ENCODE measurements around the gene IGSF8. TPM values are rescaled to one million over a fixed set of nuclear protein-coding genes. Genes with fewer than 3 reads are reported as not detected.

IGSF8 gene
- total and polyA plus RNA-seq, 7 donors, result 4.8 to 34.9 (median 11.3) TPM

GRCh38 chr1:160103658-160104408 lies 5.4 kb upstream of the IGSF8 start:
- H3K27me3 ChIP-seq, result no peaks in the 10 kb centered on the region
- H3K9me3 ChIP-seq, result no peaks in the 10 kb centered on the region
- no peak overlapping the region for H3K4me3 ChIP-seq
- 76 to 79% methylated on average over 6 of the region's 6 CpGs for WGBS, 2 donors
- peaks cover 0 to 48% (median 42%) of the 10 kb centered on the region in 4 donors for H3K4me1 ChIP-seq
- intact Hi-C loops (cut with DNase I), result loop anchor here (5.0 to 10.0 kb wide), 2 partner anchors 271 to 293 kb away; no protein-coding TSS in a partner anchor
- H3K27ac ChIP-seq, result peak overlapping the region; percentile 63 to 98 (median 92)
- no peak for DNase-seq
- no peaks in the 10 kb centered on the region for H3K36me3 ChIP-seq
- TF ChIP-seq CTCF (IDR thresholded peaks at IDR 0.05), result no peak
- TF ChIP-seq POLR2A (IDR thresholded peaks at IDR 0.05), result no peak
- TF ChIP-seq EP300 (IDR thresholded peaks at IDR 0.05), result no peak
- TF ChIP-seq POLR2AphosphoS5 (IDR thresholded peaks at IDR 0.05), result no peak

GRCh38 chr1:160101717-160102522 lies 3.5 kb upstream of the IGSF8 start:
- intact Hi-C loops (cut with DNase I), result loop anchor here (1.0 to 10.0 kb wide), 6 partner anchors 91 to 295 kb away; no protein-coding TSS in a partner anchor
- WGBS, 2 donors, result 78% methylated on average over 9 of the region's 9 CpGs
- peak overlapping the region; percentile 91 to 98 (median 95) for H3K27ac ChIP-seq
- TF ChIP-seq EP300 (IDR thresholded peaks at IDR 0.05) (peak in 1 of 4 donors; percentile 47), POLR2A (IDR thresholded peaks at IDR 0.05) (no peak), POLR2AphosphoS5 (IDR thresholded peaks at IDR 0.05) (peak in 3 of 4 donors; percentile 53 to 68 (median 57)), CTCF (IDR thresholded peaks at IDR 0.05) (no peak)
- no peak overlapping the region for H3K4me3 ChIP-seq
- H3K4me1 ChIP-seq, result peaks cover 0 to 60% (median 54%) of the 10 kb centered on the region in 4 donors
- no peak for DNase-seq
- no peaks in the 10 kb centered on the region for H3K9me3 ChIP-seq
- no peaks in the 10 kb centered on the region for H3K36me3 ChIP-seq
- H3K27me3 ChIP-seq, result no peaks in the 10 kb centered on the region

- intact Hi-C loops (cut with DNase I), result loop anchor here (1.0 to 10.0 kb wide), 6 partner anchors 92 to 296 kb away; no protein-coding TSS in a partner anchor
- H3K36me3 ChIP-seq, result no peaks in the 10 kb centered on the region
- DNase-seq, result peak; percentile 96
- H3K27me3 ChIP-seq, result no peaks in the 10 kb centered on the region
- H3K27ac ChIP-seq, result peak overlapping the region; percentile 91 to 98 (median 95)
- WGBS, 2 donors, result 25% methylated on average over 13 of the region's 13 CpGs
- no peak overlapping the region for H3K4me3 ChIP-seq
- TF ChIP-seq EP300 (IDR thresholded peaks at IDR 0.05), result peak in 1 of 4 donors; percentile 68
- TF ChIP-seq CTCF (IDR thresholded peaks at IDR 0.05), result peak; percentile 90 to 98 (median 92)
- TF ChIP-seq POLR2A (IDR thresholded peaks at IDR 0.05), result no peak
- peak; percentile 56 to 76 (median 68) for TF ChIP-seq POLR2AphosphoS5 (IDR thresholded peaks at IDR 0.05)
- H3K4me1 ChIP-seq, result peaks cover 0 to 67% (median 62%) of the 10 kb centered on the region in 4 donors
- H3K9me3 ChIP-seq, result no peaks in the 10 kb centered on the region
Observed at GRCh38 chr1:160101037-160101716, 2.8 kb upstream of the IGSF8 start.

GRCh38 chr1:160099716-160100375 lies 1.4 kb upstream of the IGSF8 start:
- Histone ChIP-seq H3K9me3 (no peaks in the 10 kb centered on the region), H3K4me1 (peaks cover 0 to 73% (median 65%) of the 10 kb centered on the region in 4 donors), H3K4me3 (no peak overlapping the region), H3K27me3 (no peaks in the 10 kb centered on the region), H3K36me3 (peaks cover 0 to 1% (median 0%) of the 10 kb centered on the region in 4 donors), H3K27ac (peak overlapping the region; percentile 91 to 98 (median 95))
- TF ChIP-seq POLR2A (IDR thresholded peaks at IDR 0.05) (no peak), CTCF (IDR thresholded peaks at IDR 0.05) (no peak), EP300 (IDR thresholded peaks at IDR 0.05) (no peak), POLR2AphosphoS5 (IDR thresholded peaks at IDR 0.05) (no peak)
- intact Hi-C loops (cut with DNase I), result loop anchor here (2.0 to 10.0 kb wide), 5 partner anchors 68 to 297 kb away; partner anchors contain the start of genes COPA, NCSTN and PIGM
- no peak for DNase-seq
- 96 to 98% methylated on average over 2 of the region's 2 CpGs for WGBS, 2 donors

Measured in sigmoid colon (tissue), 7 donors.